Activated CD8-positive, alpha-beta memory T cell treated with anti-CD3 and anti-CD28 coated beads for 1 hour (primary cell): ENCODE measurements around the gene PRSS36.
A peak's percentile ranks its signal among the peaks of the same experiment; 100 is the strongest.
"Not testable (repeated sequence)": the region's sequence is repeated elsewhere in the genome, so short reads cannot be mapped to it uniquely, and the experiment has no call there.

ENCODE experiments used
- DNase-seq, 2 donors: peaks; one replicate each; pipeline ENCODE4 v3.0.0-alpha.2; 2020; ENCODE audit warnings: low read depth in 1 of 2; ENCODE audit errors: extremely low read depth in 1 of 2

The PRSS36 gene

DNA sequence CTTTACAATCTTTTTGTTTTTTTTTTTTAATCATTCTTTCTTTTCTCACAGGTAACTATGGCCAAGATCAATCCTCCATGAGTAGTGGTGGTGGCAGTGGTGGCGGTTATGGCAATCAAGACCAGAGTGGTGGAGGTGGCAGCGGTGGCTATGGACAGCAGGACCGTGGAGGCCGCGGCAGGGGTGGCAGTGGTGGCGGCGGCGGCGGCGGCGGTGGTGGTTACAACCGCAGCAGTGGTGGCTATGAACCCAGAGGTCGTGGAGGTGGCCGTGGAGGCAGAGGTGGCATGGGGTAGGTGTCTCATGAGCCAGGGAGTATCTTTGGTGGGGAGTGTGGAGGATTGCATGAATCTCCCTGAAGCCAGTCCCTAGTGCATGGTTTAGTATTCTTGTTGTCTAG lies 35.0 kb upstream of the PRSS36 start:
- DNase-seq: no peak

DNA sequence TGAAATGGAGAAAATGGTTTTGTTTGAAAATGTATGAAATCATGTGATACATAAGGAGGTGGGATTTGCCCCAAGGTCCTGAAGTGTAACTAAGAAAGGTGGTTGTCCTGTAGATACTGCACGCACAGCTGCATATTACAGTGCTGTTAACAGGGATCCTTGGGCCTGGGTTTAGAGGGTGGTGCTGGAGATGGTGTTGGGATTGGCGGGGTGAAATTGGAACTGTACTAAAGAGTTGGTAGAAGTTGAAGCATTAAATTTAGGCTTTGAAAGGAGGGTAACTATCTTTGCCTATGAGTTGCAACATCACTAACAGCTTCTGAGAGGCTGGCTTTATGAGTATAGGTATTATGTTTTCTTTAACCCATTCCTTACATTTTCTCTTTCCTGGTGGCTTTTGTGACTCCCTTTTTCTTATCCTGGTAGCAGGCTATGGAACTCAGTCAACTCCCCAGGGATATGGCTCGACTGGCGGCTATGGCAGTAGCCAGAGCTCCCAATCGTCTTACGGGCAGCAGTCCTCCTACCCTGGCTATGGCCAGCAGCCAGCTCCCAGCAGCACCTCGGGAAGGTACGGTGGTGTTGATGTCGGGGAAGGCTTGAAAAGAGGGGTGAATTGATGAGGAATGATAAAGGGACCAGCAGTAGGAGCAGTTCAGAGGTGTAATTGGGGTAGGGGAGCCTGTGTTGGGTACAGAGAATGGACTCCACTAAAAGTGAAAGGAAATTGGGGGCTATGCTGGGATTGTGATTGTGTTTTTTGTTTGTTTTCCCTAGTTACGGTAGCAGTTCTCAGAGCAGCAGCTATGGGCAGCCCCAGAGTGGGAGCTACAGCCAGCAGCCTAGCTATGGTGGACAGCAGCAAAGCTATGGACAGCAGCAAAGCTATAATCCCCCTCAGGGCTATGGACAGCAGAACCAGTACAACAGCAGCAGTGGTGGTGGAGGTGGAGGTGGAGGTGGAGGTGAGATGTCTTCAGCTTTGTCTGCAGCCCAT lies 33.9 kb upstream of the PRSS36 start:
- no peak for DNase-seq

DNA sequence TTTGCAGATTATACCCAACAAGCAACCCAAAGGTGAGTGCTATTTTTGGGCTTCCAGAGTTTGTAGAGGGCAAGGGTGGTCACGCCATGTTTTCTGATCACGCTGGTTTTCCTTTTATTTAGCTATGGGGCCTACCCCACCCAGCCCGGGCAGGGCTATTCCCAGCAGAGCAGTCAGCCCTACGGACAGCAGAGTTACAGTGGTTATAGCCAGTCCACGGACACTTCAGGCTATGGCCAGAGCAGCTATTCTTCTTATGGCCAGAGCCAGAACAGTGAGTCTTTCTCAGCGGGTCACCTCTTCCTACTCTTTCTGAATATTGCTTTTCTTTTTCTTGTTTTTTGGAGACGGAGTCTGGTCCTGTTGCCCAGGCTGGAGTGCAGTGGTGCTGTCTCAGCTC lies 32.5 kb upstream of the PRSS36 start:
- DNase-seq: no peak

DNA sequence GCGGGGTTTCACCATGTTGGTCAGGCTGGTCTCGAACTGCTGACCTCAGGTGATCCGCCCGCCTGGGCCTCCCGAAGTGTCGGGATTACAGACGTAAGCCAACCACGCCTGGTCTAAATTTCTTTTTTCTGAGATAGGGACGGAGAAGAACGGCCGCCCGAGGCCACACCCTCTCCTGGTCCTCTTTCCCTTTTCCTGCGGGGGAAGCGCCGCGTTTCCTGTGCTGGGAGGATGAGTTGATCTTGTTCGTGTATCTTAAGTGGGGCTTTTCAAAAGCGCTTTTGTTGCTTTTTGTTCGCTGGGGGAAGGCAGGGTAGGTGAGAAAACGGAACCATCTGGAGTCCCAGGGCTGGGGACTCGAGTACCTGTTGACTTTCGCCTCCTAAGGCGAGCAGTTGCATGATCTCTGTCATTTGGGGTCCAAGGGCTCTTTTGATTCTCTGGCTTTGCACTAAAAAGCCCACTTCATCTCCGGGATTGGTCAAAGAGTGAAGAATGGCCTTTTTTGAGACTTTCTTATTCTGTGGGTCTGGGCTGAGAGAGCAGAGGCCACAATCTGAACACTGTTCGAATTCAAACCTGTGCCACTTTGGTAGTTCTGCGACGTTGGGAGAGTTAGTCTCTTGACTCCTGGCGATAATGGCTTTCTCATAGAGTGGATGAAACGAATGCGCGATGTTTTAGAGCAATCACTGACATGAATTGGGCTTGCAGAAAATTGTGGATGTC lies 31.4 kb upstream of the PRSS36 start:
- DNase-seq: no peak

DNA sequence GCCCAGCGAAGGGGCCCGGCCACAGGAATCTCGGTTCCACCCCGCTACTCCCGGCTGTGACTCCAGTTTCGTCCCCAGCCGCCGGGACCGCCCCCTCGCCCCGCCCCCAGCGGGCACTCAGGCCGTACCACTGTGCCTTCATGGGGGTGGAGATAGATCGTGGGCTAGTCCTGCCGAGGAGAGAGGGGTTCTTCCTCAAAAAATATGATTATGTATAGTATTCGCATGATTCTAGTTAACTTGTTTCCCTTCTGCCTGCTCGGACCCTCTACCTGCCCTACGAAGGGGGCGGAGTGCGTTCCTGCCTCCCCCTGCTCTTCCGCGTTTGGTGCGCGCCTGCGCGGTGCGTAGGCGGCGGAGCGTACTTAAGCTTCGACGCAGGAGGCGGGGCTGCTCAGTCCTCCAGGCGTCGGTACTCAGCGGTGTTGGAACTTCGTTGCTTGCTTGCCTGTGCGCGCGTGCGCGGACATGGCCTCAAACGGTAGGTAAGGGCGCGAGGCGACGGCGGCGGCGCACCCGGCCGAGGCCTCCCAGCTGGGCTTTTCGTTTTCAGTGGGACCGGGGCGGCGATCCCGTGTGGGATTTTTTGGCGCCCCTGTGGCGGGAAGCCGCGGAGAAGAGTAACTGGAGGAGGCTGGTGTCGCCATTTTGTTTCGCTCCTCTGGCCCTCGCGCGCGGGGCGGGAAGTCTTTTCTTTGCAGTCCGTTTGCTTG lies 30.0 kb upstream of the PRSS36 start, which contains the start of gene FUS:
FUS (plus strand) TSS at position 393 of the 713 bp plus-strand sequence; CDS start at position 469, 76 bp downstream.
- DNase-seq: peak; percentile 82 to 86

DNA sequence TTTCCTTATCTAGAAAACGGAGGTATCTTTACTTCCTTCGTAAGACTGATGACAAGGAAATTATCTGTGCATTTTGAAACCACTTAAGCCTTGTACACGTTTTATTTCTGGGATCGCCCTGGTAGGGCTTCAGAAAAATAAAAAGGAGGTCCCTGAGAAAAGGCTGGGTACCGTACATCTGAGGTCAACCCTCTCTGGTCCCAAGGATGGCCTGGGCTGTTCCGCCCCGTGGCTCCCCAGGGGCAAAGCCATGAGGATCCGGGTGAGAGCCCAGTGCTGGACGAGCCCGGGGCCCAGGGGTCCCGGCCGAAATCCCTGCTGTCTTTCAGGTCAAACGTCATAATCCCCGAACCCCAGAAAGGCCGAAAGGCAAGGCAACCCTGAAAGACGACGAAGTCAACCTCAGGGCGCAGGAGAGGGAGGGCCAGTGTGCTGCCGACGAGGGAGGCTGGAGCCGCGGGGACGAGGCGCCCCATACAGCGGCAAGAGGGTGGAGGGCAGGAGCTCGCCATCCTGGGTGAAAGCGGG lies 29.4 kb upstream of the PRSS36 start:
- DNase-seq: no peak

DNA sequence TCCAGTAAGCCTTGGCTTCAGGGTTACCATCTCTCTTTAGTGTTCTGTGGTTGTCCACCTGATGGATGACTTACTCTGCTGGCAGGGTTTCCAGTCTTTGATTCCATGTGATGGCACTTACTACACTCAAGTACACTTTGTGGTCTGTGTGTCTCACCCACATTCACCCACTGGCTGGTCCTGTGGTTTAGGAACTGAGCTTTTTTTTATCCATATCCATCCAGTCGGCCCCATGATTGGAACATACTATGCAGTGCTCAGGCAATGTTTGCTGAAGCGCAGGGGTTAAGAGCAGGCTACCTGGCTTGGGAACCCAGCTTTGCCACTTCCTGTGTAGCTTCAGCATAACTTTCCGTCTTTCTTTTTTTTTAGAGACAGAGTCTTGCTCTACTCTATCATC lies 27.3 kb upstream of the PRSS36 start:
- DNase-seq: no peak

DNA sequence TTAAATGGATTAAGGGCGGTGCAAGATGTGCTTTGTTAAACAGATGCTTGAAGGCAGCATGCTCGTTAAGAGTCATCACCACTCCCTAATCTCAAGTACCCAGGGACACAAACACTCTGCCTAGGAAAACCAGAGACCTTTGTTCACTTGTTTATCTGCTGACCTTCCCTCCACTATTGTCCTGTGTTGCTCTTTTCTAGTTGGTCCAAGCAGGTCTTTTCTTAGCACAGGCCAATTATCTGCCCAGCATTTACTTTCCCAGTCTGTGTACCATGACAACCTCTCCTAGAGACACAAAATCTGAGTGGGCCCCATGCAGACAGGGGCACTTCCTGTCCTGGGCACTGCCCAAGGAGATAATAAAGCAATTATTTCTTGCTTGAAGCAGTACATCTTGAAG lies 20.2 kb upstream of the PRSS36 start:
- not testable (repeated sequence) for DNase-seq

DNA sequence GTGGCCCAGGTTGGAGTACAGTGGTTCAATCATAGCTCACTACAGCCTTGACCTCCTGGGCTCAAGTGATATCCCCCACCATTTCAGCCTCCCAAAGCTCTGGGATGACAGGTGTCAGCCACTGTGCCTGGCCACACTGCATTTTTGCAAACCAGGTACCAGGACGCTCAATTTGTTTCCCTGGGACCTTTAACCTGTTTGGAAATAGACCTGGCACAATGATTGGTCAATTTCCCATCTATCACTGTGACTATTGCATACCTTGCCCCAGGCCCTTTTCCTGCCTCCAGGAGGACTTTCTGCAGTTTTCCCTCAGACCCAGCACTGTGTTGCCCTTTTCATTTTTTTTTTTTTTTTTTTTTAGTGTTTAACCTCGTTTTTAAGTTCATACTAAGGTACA lies 19.0 kb upstream of the PRSS36 start:
- no peak for DNase-seq

DNA sequence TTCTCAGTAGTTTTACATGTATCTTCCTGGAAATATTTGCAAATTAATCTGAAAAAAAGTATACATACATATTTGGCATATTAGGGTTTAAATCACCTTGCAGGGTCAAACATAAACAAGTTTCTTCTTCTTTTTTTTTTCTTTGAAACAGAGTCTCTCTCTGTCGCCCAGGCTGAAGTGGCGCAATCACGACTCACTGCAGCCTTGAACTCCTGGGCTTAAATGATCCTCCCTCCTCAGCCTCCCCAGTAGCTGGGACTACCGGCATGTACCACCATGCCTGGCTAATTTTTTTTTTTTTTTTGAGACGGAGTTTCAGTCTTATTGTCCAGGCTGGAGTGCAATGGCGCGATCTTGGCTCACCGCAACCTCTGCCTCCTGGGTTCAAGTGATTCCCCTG lies 17.4 kb upstream of the PRSS36 start:
- DNase-seq: no peak

DNA sequence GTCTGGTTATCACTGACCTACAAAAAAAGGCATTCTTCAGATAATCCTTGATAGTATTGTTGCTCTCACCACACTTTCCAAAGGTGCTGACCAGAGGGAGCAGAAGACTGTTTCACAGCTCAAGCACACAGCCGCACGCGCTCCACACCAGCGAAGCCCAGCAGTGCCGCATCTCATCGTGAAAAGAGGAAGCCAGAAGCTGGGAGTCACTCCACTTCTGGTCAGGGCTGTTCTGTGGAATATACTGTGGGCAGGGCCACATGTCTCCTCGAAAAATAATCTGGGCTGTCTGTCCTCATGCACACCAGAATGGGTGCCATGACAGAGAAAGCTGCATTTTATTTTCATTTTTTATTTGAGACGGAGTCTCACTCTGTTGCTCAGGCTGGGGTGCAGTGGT lies 7.3 kb upstream of the PRSS36 start:
- DNase-seq: no peak

DNA sequence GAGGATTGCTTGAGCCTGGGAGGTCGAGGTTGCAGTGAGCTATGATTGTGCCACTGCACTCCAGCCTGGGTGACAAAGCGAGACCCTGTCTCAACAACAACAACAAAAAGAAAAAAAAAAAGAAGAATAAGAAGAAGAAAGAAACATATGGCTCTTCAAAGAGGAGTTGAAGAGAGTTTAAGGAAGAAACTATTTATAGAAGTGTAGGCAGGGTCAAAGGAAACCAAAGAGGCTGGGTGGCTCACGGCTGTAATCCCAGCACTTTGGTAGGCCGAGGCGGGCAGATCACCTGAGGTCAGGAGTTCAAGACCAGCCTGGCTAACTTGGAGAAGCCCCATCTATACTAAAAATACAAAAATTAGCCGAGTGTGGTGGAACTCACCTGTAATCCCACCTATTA lies 1.1 kb upstream of the PRSS36 start:
- not testable (repeated sequence) for DNase-seq

DNA sequence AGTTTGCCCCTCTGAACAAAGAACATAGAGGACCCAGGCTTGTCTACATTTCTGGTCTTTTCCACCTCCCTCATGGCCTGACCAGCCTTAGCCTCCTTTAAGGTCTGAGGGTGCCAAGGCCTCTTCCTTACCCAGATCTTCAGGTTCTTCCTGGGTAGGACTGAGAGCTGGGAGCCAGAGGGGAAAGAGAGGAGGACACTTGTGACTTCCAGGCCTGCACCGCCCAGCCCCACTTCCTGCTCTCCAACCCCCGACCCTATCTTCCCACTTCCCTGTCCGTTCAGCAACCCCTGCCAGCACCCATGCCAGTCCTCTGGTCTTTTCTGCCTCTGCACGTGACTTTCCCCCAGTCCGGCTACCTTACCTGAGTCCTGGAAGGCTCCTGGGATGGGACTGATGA lies 534 bp downstream of the PRSS36 start:
- no peak for DNase-seq

DNA sequence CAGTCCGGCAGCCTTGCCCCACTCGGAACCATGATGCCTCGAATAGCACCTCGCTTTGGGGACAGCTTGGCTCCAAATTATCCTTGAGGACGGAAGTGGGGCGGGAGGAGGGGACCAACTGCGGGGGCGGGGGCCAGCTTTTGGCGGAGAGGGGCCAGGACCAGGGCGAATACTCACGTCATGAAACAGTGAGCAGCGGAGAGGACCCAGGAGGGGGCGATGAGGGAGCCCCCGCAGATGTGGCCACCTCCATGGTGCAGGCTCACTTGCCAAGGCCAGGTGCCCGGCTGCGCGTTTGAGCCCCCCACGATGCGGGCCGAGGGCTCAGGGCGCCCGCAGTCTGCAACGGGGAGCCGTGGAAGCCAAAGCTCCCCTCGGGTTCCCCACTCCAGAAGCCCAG lies 970 bp downstream of the PRSS36 start:
- no peak for DNase-seq

DNA sequence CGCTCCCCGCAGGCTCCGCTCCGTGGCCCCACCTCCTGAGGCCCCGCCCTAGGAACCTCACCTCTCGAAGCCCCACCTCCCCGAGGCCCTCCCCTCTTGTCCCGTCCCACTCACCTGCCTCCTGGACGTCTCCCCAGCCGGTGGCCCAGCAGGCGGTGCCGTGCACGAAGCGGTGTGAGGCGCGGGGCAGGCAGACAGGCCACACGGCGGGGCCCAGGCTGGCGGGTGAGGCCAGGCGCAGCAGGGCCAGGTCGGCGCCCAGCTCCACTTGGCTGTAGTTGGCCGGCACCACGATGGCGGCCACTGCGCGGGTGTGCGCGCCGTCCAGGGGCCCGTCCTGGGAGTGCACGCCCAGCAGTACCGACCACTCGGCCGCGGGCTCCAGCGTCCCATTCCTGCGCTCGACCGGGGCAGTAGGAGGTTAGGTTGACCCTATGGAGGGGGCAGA lies 1.6 kb downstream of the PRSS36 start:
- DNase-seq: no peak

DNA sequence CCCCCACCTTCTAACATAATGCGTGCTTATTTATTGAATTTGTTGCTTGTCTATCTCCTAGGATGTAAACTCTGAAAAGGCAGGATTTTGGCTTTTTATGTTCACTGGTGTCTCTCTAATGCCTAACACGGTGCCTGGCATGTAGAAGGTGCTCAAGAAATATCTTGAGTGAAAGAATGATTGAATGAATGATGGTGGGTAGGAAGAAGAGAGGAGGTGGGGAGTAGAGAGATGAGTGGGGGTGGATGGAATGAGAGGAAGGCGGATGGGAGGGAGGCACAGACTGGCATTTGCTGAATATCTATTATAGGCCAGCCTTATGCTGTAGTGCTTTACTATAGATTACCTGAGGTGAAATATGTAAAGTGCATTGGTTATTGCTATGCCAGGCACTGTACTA lies 2.3 kb downstream of the PRSS36 start:
- no peak for DNase-seq

DNA sequence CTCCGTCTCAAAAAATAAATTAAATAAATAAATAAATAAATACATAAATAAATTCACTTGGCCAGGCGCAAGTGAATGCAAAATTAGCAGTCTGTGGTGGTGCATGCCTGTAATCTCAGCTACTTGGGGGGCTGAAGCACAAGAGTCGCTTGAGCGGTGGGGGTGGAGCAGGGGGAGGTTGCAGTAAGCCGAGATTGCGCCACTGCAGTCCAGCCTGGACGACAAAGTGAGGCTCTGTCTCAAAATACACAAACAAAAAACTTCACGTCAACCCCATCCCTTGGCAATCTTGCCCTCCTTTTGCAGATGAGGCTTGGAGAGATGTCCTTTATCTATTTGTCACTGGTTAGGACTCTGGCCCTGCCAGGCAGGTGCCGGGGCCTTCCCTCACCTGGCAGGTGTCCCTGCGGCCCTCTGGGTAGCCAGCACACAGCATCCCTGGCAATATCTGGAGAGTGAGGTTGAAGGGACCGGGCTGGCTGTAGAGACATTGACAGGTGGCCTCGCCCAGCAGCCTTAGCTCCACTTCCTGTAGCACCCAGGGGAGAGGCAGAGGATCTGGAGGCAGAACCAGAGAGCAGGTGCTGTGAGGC lies 4.4 kb downstream of the PRSS36 start:
- no peak for DNase-seq

DNA sequence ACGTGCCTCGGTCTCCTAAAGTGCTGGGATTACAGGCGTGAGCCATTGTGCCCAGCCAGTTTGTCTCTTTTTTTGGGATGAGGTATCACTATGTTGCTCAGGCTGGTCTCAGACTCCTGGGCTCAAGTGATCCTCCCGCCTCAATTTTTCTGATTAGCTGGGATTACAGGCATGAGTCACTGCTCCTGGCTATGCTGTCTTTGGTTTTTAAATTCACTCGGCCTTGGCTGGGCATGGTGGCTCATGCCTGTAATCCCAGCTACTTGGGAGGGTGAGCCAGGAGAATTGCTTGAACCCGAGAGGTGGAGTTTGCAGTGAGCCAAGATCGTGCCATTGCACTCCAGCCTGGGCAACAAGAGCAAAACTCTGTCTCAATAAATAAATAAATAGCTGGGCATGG lies 5.4 kb downstream of the PRSS36 start:
- DNase-seq: not testable (repeated sequence)

DNA sequence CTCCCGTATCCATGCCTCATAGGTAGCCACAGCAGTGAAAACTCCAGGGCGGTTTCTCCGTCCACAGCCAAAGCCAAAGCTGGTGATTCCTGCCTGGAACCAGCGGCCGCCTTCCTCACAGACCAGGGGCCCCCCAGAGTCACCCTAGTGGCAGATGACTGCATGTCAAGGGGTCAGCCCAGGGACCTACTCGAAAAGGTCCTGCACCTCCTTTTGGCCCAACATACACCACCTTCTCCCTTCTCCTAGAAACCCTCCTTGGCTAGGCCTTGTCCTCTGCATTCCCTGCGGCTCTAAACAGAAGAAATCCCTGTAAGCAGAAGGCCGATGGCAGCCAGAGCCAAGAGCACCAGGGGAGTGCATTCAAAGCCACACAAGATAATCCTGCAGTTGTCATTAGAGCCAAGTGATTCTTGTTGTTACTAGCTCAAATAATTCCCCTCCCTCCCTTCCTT lies 6.1 kb downstream of the PRSS36 start:
- DNase-seq: no peak

DNA sequence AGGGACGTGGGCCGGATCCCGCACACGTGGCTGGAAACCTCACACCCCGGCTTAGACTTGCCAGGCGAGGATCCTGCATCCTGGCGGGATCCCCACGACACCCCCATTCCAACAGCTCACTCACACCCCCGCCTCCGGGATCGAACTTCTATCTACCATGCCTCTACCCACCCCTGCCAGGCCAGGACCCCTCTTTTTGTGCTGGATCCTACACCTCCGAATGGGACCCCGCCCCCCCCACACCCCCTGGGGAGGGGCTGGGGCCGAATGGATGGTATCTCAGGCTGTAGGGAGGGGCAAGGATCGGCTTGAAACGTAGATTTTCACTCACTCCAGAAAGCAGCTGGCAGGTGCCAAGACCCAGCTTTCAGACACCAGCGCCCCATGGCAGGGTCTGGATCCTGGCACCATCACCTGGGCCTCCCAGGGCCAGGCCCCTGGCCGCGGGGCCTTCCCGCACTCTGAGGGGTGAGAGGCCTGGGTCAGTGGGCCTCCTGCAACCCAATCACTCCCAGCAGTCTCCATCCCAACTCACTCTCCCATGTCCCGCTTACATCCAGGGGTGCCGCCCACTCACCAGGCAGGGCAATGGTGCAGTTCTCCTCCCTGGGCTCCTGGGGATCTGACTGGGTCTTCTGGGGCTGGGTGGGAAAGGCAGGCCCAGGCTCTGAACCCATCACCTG lies 6.7 kb downstream of the PRSS36 start:
- no peak for DNase-seq
